LHCN-M2 (cell line): ENCODE results near the gene SLMAP. TPM values are rescaled to one million over a fixed set of nuclear protein-coding genes. Genes with fewer than 3 reads are reported as not detected.
A peak's percentile ranks its signal among the peaks of the same experiment; 100 is the strongest.

Experiments
- DNase-seq: peaks from one replicate; pipeline ENCODE4 v3.0.0-alpha.2; 2012; ENCODE audit warnings: low read depth
- total RNA-seq: library from RNA; depleted of rRNA; stranded (reverse); fragments of >200 nt; gene quantifications from 2 replicates; pipeline ENCODE4 v1.2.3, GENCODE V29; 2014; rRNA removed

SLMAP gene
- total RNA-seq, 1 experiment from 2014 or later = 32.3 TPM

- no peak for DNase-seq
Measured at GRCh38 chr3:57960174-57960505, 204.0 kb downstream of the SLMAP start.

- DNase-seq = no peak
Measured at GRCh38 chr3:57961177-57961827, 205.2 kb downstream of the SLMAP start.

GRCh38 chr3:57961828-57962447 lies 205.8 kb downstream of the SLMAP start:
- DNase-seq = peak; percentile 59

DNA sequence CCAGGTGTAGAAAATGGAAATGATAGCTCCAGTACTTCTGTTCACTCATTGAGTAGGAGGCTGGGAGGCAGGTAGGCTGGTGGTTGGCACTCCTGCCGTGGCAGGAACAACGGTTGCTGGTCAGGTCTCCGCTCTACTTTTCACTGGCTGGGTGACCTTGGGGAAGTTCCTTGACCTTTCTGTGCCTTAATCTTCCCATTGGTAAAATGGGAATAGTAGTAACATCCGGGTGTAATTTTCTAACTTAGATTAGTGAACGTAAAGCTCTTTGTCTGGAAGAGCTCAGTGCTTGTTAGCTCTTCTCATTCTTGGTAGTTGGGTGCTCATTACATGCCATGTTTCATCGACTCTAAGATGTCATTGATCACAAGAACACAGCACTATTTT lies 206.3 kb downstream of the SLMAP start:
- no peak for DNase-seq

- no peak for DNase-seq
Measured at GRCh38 chr3:57963811-57964346, 207.8 kb downstream of the SLMAP start.

DNA sequence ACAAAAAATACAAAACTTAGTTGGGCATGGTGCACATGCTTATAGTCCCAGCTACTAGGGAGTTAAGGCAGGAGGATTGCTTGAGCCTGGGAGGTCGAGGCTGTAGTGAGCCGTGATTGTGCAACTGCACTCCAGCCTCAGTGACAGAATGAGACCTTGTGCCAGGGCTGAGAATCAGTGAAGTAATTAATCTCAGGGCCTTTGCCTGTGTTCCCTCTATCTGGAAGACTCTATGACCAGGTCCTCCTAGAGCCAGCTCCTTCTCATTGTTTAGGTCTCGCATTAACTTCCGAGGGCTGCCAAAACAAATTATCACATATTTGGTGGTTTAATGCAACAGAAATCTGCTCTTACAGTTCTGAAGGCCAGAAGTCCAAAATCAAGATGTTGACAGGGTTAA lies 210.7 kb downstream of the SLMAP start:
- no peak for DNase-seq

- no peak for DNase-seq
Measured at GRCh38 chr3:57967590-57967989, 211.5 kb downstream of the SLMAP start.

GRCh38 chr3:57968501-57968900 lies 212.4 kb downstream of the SLMAP start:
- no peak for DNase-seq

DNA sequence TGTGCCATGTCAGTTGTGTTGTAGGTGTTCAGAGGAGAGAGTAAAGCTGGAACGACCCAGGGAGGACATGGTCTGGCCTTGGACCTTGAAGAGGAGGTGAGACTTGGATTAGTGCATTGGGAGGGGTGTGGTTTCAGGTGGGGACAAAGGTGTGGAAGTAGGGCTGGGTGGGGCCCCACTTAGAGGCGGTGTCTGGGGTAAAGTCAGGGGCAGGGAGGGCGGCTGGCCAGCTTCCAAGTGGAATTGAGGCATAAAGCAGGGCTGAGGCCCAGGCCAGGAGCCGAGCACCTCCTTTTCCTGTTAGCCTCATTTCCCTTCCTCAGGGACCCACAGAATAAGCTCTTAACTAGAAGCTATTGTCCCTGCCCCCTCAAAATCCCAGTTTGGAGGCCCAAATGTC lies 215.9 kb downstream of the SLMAP start:
- no peak for DNase-seq

GRCh38 chr3:57972531-57973111 lies 216.5 kb downstream of the SLMAP start:
- DNase-seq = no peak

DNA sequence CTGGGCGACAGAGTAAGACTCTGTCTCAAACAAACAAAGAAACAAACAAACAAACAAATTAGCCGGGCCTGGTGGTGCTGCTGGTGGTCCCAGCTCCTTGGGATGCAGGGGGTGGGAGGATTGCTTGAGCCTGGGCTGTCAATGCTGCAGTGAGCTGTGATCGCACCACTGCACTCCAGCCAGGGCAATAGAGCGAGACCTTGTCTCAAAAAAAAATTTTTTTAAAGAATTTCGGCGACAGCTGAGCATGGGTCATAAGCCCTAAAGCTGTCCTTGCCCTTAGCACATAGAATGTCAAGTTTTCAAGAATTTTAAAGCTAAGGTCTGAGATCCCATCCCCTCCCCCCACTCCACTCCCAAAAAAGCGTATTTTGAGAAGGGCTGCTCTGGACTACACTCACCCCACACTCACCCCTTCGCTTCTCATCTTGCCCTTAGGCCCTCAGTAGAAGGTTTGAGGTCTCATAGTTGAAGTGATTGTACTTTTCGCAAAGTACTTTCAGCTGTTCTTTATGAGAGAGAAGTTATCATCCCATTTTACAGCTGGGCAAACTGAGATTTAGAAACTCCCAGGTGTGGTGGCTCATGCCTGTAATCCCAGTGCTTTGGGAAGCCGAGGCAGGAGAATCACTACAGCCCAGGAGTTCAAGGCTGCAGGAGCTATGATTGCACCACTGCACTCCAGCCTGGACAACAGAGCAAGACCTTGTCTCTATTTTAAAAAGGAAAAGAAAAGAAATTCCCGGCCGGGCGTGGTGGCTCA lies 217.8 kb downstream of the SLMAP start:
- no peak for DNase-seq

DNA sequence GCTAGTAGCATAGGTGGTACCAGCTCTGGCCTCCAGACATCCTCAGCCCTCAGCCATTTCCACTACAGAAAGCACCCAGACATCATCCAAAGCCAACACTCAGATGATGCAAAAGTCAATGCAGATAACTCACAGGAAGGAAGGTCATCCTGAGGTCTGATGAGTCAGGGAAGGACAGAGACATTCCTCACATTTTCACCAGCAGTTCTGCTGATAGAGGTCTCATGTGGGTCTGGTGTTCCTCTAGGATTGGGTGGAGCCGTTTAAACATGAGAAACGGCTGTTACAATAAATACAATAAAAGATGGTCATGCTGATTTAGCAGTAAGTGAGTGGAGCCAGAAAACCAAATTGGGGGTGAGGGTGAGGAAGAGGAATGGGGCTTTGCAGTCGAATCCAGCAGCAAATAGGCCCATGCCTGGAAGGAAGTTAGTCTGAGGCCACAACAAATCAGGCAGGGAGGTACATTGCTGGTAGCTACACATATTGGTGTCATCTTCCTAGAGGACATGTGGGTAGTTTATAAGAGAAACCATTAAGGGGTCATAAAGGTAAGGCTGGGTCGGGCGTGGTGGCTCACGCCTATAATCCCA lies 218.8 kb downstream of the SLMAP start:
- DNase-seq = peak; percentile 98

DNA sequence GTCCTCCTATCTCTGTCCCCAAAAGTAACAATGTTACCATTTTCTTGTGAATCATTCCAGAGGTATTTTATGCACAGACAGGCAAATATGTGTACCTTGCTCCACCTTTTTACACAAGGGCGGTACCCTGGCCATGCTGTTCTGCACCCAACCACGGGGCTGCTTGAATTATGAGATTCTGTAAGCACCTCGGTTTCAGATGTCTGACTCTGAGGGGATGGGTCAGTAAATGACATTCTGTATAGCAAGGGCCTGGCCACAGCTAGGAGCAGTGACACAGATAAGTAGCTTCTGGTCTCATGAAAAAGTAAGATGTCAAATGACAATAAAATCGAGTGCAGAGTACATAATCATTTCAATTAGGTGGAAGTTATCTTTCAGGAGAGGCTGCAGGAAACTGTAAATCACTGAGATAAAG lies 221.7 kb downstream of the SLMAP start:
- no peak for DNase-seq

DNA sequence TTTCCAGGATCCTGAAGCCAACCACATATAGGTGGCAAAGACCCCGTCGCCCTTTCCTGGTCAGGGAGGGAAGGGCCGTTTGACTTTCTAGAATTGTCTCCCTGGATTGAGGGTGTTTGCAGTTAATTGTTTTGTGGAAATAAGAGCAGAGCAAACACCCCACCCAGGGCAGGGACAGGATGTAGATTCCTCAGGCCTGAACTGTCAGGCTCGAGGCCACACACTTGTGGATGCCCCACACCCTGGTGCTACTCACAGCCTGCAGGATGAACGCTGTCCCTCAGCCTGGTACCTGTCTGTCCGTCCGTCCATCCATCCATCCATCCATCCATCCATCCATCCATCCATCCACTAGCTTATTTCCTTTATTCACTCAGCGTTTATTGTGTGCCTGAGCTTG lies 222.2 kb downstream of the SLMAP start:
- no peak for DNase-seq

Other genes with a start within 250 kb of the SLMAP start
- gene DNAH12, start 212.0 kb upstream of the SLMAP start, total RNA-seq = 0.77 and 1.6 TPM in 2 replicates
- gene PDE12, start 200.0 kb upstream of the SLMAP start, total RNA-seq = 22.7 and 25.3 TPM in 2 replicates
- 266 and 275 TPM in 2 replicates for gene ARF4, start 159.0 kb upstream of the SLMAP start, total RNA-seq
- 9.8 and 14.8 TPM in 2 replicates for gene DENND6A, start 63.2 kb upstream of the SLMAP start, total RNA-seq